Upper lobe of left lung (tissue), 6 donors: Measurements from ENCODE around the gene MYO9B. TPM values are rescaled to one million over a fixed set of nuclear protein-coding genes. Genes with fewer than 3 reads are reported as not detected.

Experiments
- ATAC-seq, 2 donors: fragments of 200-7000 bp; cut with Tn5 transposase; one replicate each; pipeline ENCODE4 v1.9.1; 2022; ENCODE audit warnings: mild to moderate bottlenecking in 2 of 2, moderate library complexity in 2 of 2; ENCODE audit not compliant: low FRiP score in 2 of 2
- DNase-seq, 2 donors: peaks; one replicate each; pipeline ENCODE4 v3.0.0-alpha.2; 2019 to 2020
- H3K27ac ChIP-seq, 4 donors: fragments of 200-600 bp; sonication (generic); one replicate each; pipeline ENCODE4 v1.5.1; 2016 to 2019
- H3K27me3 ChIP-seq, 4 donors: fragments of 200-600 bp; sonication (generic); one replicate each; pipeline ENCODE4 v1.5.1; 2017 to 2019
- H3K36me3 ChIP-seq, 4 donors: fragments of 200-600 bp; sonication (generic); one replicate each; pipeline ENCODE4 v1.5.1; 2016 to 2019
- H3K4me1 ChIP-seq, 4 donors: fragments of 200-600 bp; sonication (generic); one replicate each; pipeline ENCODE4 v1.5.1; 2018 to 2019
- H3K4me3 ChIP-seq, 4 donors: fragments of 200-600 bp; sonication (generic); one replicate each; pipeline ENCODE4 v1.5.1; 2017 to 2019; ENCODE audit warnings: mild to moderate bottlenecking in 2 of 4, moderate library complexity in 1 of 4
- H3K9me3 ChIP-seq, 4 donors: fragments of 200-600 bp; sonication (generic); one replicate each; pipeline ENCODE4 v1.5.1; 2018 to 2019
- CTCF ChIP-seq, 6 experiments: fragments of 450-650 bp in 4 of 6; fragments of 200-600 bp in 2 of 6; sonication (generic) in 2 of 6; IDR thresholded peaks; one replicate each; pipeline ENCODE4 v1.5.1; 2016 to 2019; ENCODE audit warnings: antibody characterized with exemption in 6 of 6
- EP300 ChIP-seq, 4 donors: sonication (generic); formaldehyde crosslinking; IDR thresholded peaks; one replicate each; pipeline ENCODE4 v1.5.1; 2017; ENCODE audit warnings: antibody characterized with exemption in 4 of 4, control low read depth in 2 of 4
- POLR2A ChIP-seq, 4 donors: fragments of 450-650 bp; IDR thresholded peaks; one replicate each; pipeline ENCODE4 v1.5.1; 2016 to 2017; ENCODE audit warnings: antibody characterized with exemption in 4 of 4, mild to moderate bottlenecking in 2 of 4
- POLR2AphosphoS5 ChIP-seq, 2 donors: sonication (generic); formaldehyde crosslinking; IDR thresholded peaks; one replicate each; pipeline ENCODE4 v1.5.1; 2017; ENCODE audit warnings: antibody characterized with exemption in 2 of 2
- WGBS, 2 donors: methylation state at CpG; one replicate each; pipeline ENCODE4 v1.1.5; 2017 to 2018; 5-methylcytosine and 5-hydroxymethylcytosine counted together
- total RNA-seq, 6 donors: library from RNA; depleted of rRNA in 4 of 6; stranded (reverse); fragments of >200 nt in 4 of 6; gene quantifications; one replicate each; pipeline versions ENCODE4 v1.1.0 to v1.2.1, GENCODE V29; 2016 to 2021
- donor health status: DM: no; HTN: no; CAD: no; lungs with moderate emphysema.
- donor health status: DM: no; HTN: yes; CAD: no; lungs with severe emphysema.

Gene MYO9B
- total RNA-seq, 6 donors from 2014 or later = 72.3 to 408 (median 146) TPM

GRCh38 chr19:17070421-17070820 is 5.2 kb upstream of the MYO9B start:
- no peaks in the 10 kb centered on the region for H3K9me3 ChIP-seq
- no peak overlapping the region for H3K4me3 ChIP-seq
- no peak overlapping the region for H3K27ac ChIP-seq
- H3K36me3 ChIP-seq = peaks cover 0 to 15% (median 7%) of the 10 kb centered on the region in 4 donors
- peaks cover 8 to 15% (median 12%) of the 10 kb centered on the region in 4 donors for H3K4me1 ChIP-seq
- no peak for TF ChIP-seq POLR2AphosphoS5 (IDR thresholded peaks at IDR 0.05)
- TF ChIP-seq POLR2A (IDR thresholded peaks at IDR 0.05) = no peak
- TF ChIP-seq EP300 (IDR thresholded peaks at IDR 0.05) = no peak
- no peak for TF ChIP-seq CTCF (IDR thresholded peaks at IDR 0.05)
- ATAC-seq (no peak), DNase-seq (no peak)
- no peaks in the 10 kb centered on the region for H3K27me3 ChIP-seq
- 90 to 92% methylated on average over 12 of the region's 12 CpGs for WGBS, 2 donors

GRCh38 chr19:17070912-17071311 is 4.7 kb upstream of the MYO9B start:
- Histone ChIP-seq H3K9me3 (no peaks in the 10 kb centered on the region), H3K36me3 (peaks cover 0 to 15% (median 7%) of the 10 kb centered on the region in 4 donors), H3K4me3 (no peak overlapping the region), H3K27ac (no peak overlapping the region), H3K27me3 (no peaks in the 10 kb centered on the region), H3K4me1 (peaks cover 8 to 15% (median 12%) of the 10 kb centered on the region in 4 donors)
- ATAC-seq = no peak
- DNase-seq = no peak
- TF ChIP-seq EP300 (IDR thresholded peaks at IDR 0.05) (no peak), POLR2AphosphoS5 (IDR thresholded peaks at IDR 0.05) (no peak), POLR2A (IDR thresholded peaks at IDR 0.05) (no peak), CTCF (IDR thresholded peaks at IDR 0.05) (no peak)
- WGBS, 2 donors = 88 to 94% methylated on average over 7 of the region's 7 CpGs

GRCh38 chr19:17073869-17074633 is 1.5 kb upstream of the MYO9B start:
- TF ChIP-seq POLR2AphosphoS5 (IDR thresholded peaks at IDR 0.05) = no peak
- no peak for TF ChIP-seq EP300 (IDR thresholded peaks at IDR 0.05)
- TF ChIP-seq POLR2A (IDR thresholded peaks at IDR 0.05) = no peak
- TF ChIP-seq CTCF (IDR thresholded peaks at IDR 0.05) = no peak
- ATAC-seq = no peak
- Histone ChIP-seq H3K4me3 (peak overlapping the region in 3 of 4 donors; percentile 67 to 94 (median 92)), H3K36me3 (peaks cover 0 to 8% (median 2%) of the 10 kb centered on the region in 4 donors), H3K4me1 (peaks cover 33 to 44% (median 36%) of the 10 kb centered on the region in 4 donors), H3K27me3 (no peaks in the 10 kb centered on the region), H3K9me3 (no peaks in the 10 kb centered on the region), H3K27ac (peak overlapping the region; percentile 73 to 97 (median 89))
- WGBS, 2 donors = 65 to 89% methylated on average over 6 to 18 of the region's 18 CpGs
- DNase-seq = no peak

- H3K4me1 ChIP-seq = peaks cover 39 to 50% (median 42%) of the 10 kb centered on the region in 4 donors
- peak overlapping the region; percentile 67 to 96 (median 93) for H3K4me3 ChIP-seq
- H3K27me3 ChIP-seq = no peaks in the 10 kb centered on the region
- ATAC-seq (no peak), DNase-seq (no peak)
- TF ChIP-seq EP300 (IDR thresholded peaks at IDR 0.05) = no peak
- TF ChIP-seq POLR2AphosphoS5 (IDR thresholded peaks at IDR 0.05) = no peak
- no peak for TF ChIP-seq CTCF (IDR thresholded peaks at IDR 0.05)
- TF ChIP-seq POLR2A (IDR thresholded peaks at IDR 0.05) = no peak
- H3K9me3 ChIP-seq = no peaks in the 10 kb centered on the region
- peaks cover 0 to 8% (median 2%) of the 10 kb centered on the region in 4 donors for H3K36me3 ChIP-seq
- 11 to 19% methylated on average over 7 to 11 of the region's 11 CpGs for WGBS, 2 donors
- H3K27ac ChIP-seq = peak overlapping the region; percentile 73 to 97 (median 89)
These were observed 943 bp upstream of the MYO9B start for GRCh38 chr19:17074634-17075034.
